Fibroblast of peridontal ligament (primary cell): Measurements from ENCODE around the gene SLC39A1.

Experiments
- DNase-seq: peaks from one replicate; pipeline ENCODE4 v3.0.0-alpha.2; 2010; ENCODE audit errors: extremely low read depth

Gene SLC39A1

GRCh38 chr1:153977250-153978240 is 14.2 kb upstream of the SLC39A1 start, which contains the start of gene JTB:
Gene JTB, minus strand, starts transcription at chr1:153977674. Its CDS starts 422 bp downstream, at chr1:153977252.
- DNase-seq = peak; percentile 77

- no peak for DNase-seq
These were observed 13.5 kb upstream of the SLC39A1 start for GRCh38 chr1:153976819-153977249.

- no peak for DNase-seq
These were observed 10.2 kb upstream of the SLC39A1 start for GRCh38 chr1:153973525-153973924.

GRCh38 chr1:153973071-153973470 is 9.7 kb upstream of the SLC39A1 start:
- DNase-seq = no peak

DNA sequence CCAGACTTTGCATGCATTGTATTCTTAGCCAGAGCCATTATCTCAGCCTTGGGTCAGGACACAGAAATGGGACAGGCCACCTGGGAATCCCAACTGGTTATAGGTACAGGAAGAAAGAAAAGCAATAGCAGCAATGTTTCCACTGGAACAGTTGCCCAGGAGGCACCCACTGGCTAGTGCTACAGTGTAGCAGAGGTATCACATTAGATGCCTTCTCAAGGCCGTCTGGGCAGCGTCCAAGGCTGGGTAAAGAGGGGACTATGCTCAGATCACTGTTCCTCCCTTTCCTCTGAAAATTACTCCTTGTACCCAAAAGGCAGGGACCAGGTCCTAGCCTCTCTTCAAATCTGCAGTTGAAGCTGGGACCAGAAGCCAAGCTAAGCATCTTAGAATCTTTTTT is 7.0 kb upstream of the SLC39A1 start:
- no peak for DNase-seq

GRCh38 chr1:153968972-153969371 is 5.6 kb upstream of the SLC39A1 start:
- no peak for DNase-seq

DNA sequence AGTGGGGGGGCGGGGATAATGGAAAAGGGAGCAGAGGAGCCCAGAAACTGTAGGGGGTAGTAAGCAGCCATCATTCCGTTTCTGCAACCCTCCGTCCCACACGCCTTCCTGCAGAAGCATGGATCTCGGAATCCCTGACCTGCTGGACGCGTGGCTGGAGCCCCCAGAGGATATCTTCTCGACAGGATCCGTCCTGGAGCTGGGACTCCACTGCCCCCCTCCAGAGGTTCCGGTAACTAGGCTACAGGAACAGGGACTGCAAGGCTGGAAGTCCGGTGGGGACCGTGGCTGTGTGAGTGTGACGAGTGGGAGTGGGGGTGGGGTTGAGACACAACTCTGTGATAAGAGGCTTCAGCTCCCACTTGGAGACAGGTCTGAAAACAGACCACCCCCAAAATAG is 5.1 kb upstream of the SLC39A1 start:
- DNase-seq = no peak

GRCh38 chr1:153968000-153968363 is 4.6 kb upstream of the SLC39A1 start:
- no peak for DNase-seq

GRCh38 chr1:153967107-153967999 is 4.0 kb upstream of the SLC39A1 start, which contains the start of gene CREB3L4:
Gene CREB3L4, plus strand, starts transcription at chr1:153967902. Its CDS starts 624 bp downstream, at chr1:153968526.
- DNase-seq = peak; percentile 98

DNA sequence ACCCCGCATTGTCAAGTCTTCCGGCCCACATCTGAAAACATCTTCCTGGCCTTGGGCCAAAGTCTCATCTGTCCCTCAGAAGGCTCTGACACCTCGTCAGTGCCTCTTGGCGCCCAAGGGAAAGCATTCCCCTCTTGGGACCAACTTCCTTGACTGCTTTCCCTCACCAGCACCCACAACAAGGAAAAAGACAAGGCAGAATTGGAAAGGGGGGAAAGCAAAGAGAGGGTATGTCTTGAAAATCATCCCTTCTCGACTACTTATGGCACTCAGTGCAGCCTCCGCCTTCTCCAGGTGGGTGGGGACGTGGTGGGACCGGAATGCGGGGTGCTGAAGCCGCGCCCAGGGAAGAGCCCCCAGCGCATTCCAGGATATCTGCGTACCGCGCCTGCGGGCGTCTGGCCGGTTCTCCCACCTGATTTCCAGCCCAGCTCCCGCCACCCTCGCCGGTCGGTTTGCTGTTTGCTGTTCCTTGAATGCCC is 554 bp upstream of the SLC39A1 start:
- DNase-seq = no peak

GRCh38 chr1:153962088-153963029 is 978 bp downstream of the SLC39A1 start:
- DNase-seq = no peak

DNA sequence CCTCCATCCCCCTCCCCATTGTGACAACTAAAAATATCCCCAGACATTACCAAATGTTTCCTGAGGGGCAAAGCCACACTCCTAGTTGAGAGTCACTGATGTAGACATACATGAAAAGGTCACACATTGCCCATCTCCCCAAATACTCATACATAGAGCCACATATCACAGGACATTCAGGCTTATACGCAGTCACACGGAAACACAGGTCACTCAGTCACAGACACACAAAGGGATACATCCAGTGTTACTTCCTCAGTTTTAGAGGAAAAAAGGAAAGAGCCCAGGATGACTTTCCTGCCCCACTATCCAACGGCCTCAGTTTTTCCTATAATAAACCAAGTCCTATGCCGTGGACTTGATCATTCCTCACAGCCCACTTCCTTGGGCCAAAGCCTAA is 1.9 kb downstream of the SLC39A1 start:
- no peak for DNase-seq

DNA sequence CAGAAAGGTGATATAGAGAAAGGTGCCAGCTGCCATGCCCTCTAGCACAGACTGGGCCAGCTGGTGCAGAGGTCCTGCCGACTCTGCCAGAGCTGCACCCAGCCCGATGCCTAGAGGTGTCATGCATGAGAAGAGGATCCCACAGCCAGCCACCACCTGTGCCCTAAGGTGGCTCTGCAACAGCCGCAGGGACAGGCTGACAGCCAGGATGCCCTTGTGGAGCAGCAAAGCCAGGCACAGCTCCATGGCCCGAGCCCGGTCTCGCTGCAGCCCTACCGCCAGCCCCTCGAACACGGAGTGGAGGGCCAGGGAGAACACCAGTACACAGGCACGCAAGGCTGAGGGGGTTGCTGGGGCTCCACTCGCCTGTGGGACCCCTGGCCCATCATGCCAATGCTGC is 3.1 kb downstream of the SLC39A1 start:
- no peak for DNase-seq

GRCh38 chr1:153959454-153959853 is 3.9 kb downstream of the SLC39A1 start:
- no peak for DNase-seq

- DNase-seq = no peak
These were observed 4.4 kb downstream of the SLC39A1 start for GRCh38 chr1:153958961-153959260.

DNA sequence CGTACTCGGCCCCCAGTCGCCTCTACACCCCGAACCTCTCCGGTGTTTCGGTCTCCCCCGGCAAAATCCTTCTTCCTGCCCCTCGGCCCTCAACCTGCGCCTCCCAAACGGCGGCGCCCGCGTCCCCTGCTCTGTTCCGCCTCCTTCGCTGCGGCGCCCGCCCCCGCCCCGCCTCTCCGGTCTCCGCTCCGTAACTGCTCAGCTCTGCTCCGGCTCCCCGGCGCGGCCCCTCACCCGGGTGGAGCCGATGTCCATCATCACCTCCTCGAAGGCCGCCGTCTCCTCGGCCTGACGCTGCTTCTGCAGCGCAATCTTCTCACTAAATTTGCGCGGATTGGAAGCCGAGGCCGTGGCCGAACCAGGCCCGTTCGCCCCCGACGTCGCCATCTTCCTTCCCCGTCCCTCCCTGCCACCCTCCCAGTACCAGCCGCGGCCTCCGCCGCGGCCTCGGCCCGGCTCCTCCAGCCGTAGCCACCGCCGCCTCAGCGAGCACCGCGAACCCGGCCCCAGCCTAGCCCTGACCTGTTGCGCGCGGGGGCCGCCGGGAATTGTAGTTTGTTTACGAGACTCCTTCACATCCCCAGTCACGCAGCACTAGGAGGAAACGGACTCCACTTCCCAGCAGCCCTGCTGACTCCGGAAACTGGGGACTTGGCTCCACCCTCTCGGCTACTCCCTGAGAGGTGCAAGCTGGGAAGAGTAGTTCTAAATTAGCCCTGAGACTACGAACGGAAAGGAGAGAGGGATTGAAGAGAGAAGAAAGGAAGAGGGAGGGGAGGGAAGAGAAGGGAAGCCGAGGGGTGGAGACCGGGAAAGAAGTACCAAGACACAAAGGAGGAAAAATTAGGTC is 5.0 kb downstream of the SLC39A1 start, which contains the start of gene CRTC2:
Gene CRTC2, minus strand, starts transcription at position 502 of the 850 bp plus-strand sequence. Its CDS starts 115 bp downstream, at position 387.
- peak; percentile 98 for DNase-seq

DNA sequence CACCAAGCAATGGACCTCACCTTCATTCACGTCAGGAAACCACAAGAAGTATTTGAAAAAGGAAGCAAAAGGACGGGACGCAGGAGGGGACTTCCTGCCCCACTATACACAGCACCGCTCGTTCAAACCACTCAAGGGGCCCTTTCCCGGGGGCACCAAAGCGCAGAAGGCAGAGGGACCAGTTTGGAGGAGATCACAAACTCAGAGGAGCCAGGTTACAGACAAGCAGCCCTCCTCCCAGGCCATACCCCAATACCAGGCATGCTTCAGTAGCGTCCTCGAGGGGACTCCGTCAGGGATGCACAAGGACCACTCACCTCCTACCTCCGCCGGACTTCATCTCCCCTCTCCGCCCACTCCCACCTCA is 5.6 kb downstream of the SLC39A1 start:
- no peak for DNase-seq

GRCh38 chr1:153956997-153957715 is 6.2 kb downstream of the SLC39A1 start:
- no peak for DNase-seq

GRCh38 chr1:153954826-153955225 is 8.5 kb downstream of the SLC39A1 start:
- DNase-seq = no peak
